Activated T-cell treated with anti-CD3 and anti-CD28 coated beads, Interleukin-2, amount 50 U/mL, for 72 hours (primary cell): ENCODE measurements around the gene CDH5. TPM values are rescaled to one million over a fixed set of nuclear protein-coding genes. Genes with fewer than 3 reads are reported as not detected.

Experiments
- ATAC-seq, 2 donors: fragments of 150-1000 bp; cut with Tn5 transposase; replicated peaks in 1 of 2; 2 replicates each; pipeline ENCODE4 v1.10.0; 2021; ENCODE audit warnings: moderate library complexity in 2 of 2, mild to moderate bottlenecking in 1 of 2
- DNase-seq, 2 donors: peaks; one replicate each; pipeline ENCODE4 v3.0.0; 2021 to 2022; ENCODE audit warnings: mixed read lengths in 1 of 2
- H3K27ac Mint-ChIP-seq: one replicate; pipeline ENCODE4 v1.8.0; 2022; ENCODE audit warnings: mild to moderate bottlenecking, moderate library complexity, mixed read lengths
- H3K27me3 Mint-ChIP-seq: one replicate; pipeline ENCODE4 v1.8.0; 2022; ENCODE audit warnings: low read depth, mixed read lengths
- H3K36me3 Mint-ChIP-seq, 2 donors: one replicate each; pipeline ENCODE4 v1.8.0; 2022; ENCODE audit warnings: mixed read lengths in 2 of 2, mild to moderate bottlenecking in 1 of 2; ENCODE audit not compliant: insufficient read depth in 2 of 2
- H3K4me1 Mint-ChIP-seq: one replicate; pipeline ENCODE4 v1.8.0; 2022; ENCODE audit warnings: low read depth, mixed read lengths
- H3K4me3 Mint-ChIP-seq, 2 donors: one replicate each; pipeline ENCODE4 v1.8.0; 2022; ENCODE audit warnings: mild to moderate bottlenecking in 2 of 2, mixed read lengths in 2 of 2, moderate library complexity in 2 of 2
- H3K9me3 Mint-ChIP-seq, 2 donors: one replicate each; pipeline ENCODE4 v1.8.0; 2022; ENCODE audit warnings: mixed read lengths in 2 of 2
- total RNA-seq, 2 donors: library from RNA; stranded (reverse); gene quantifications; one replicate each; pipeline ENCODE4 v1.2.3, GENCODE V29; 2022

The CDH5 gene
- total RNA-seq, 2 donors from 2014 or later = not detected

DNA sequence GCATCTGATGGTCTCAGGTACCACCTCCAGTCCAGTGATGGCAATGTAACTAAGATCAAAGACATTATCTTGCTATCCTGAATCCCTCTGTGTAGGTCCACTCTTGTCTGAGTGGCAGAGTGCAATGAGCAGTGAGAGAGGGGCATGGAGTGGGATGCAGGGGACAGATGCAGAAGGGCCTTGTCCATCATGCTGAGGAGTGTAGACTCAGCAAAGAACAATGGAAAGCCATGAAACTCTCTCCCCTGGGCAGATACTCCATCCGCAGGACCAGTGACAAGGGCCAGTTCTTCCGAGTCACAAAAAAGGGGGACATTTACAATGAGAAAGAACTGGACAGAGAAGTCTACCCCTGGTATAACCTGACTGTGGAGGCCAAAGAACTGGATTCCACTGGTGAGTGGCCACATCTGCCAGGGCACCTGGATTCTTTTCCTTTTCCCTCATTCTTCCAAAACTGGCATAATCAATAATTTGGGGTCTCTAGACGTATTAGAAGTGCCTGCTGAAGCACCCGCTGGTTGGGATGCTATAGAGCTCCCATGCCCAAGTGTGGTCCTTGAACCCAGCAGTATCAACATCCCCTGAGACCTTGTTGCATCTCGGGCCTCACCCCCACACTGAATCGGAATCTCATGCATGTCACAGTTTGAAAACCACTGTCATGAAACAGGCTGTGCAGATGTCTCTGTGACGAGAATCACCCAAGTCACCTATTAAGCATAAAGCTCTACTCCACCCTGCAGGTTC, 29.5 kb downstream of the CDH5 start:
- no peaks in the 10 kb centered on the region for H3K9me3 Mint-ChIP-seq
- no peak for ATAC-seq

DNA sequence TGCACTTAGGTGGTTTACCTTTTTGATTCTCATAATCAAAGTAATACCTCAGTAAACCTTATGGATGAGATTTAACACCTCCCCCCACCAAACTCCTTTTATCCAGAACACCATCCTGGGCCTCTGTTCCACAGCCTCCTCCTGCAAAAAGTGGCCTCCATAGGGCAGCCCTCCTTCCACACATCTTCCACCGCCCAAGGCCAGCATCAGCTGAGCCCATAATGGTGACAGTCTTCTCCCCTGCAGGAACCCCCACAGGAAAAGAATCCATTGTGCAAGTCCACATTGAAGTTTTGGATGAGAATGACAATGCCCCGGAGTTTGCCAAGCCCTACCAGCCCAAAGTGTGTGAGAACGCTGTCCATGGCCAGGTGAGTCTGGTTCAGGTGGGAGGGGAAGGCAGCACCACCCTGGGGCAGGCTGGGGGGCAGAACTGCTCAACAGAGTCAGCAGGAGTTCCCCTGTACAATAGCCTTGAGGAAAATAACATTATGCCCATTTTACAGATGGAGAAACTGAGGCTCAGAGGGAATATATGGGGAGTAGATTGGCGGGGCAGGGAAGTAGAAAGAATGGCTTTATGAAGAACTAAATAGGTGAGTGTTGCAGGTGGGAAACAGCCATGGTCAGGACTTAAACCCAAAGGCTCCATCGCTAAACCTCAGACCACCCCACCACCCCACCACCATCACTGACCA, 31.4 kb downstream of the CDH5 start:
- ATAC-seq = no peak

More for the DNA sequence above, 29.5 kb downstream of the CDH5 start:
- H3K27me3 Mint-ChIP-seq = no peaks in the 10 kb centered on the region
- no peaks in the 10 kb centered on the region for H3K36me3 Mint-ChIP-seq
- no peak overlapping the region for H3K27ac Mint-ChIP-seq
- no peak overlapping the region for H3K4me3 Mint-ChIP-seq
- H3K4me1 Mint-ChIP-seq = no peaks in the 10 kb centered on the region
- DNase-seq = no peak

DNA sequence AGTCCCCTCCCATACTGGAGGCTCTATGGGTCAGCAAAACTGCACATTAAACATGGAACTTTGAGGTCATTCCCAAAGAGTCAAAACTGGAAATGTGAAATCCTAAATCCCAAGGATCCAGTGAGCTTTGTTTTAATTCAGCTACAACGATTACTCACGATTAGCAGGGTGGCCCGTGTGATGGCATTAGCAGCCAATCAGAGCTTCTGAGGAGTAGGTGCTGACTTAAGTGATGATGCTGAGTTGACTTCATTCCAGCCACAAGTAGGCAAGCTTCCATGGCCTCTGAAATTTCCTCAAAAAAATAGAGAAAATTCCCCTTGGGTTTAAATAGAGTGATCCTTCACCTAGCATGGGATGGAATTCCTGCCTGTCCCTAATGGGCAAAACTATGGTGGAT, 32.5 kb downstream of the CDH5 start:
- no peaks in the 10 kb centered on the region for H3K27me3 Mint-ChIP-seq
- H3K36me3 Mint-ChIP-seq = no peaks in the 10 kb centered on the region
- no peaks in the 10 kb centered on the region for H3K4me1 Mint-ChIP-seq
- H3K27ac Mint-ChIP-seq = no peak overlapping the region
- no peaks in the 10 kb centered on the region for H3K9me3 Mint-ChIP-seq
- H3K4me3 Mint-ChIP-seq = no peak overlapping the region
- DNase-seq = no peak
- ATAC-seq = no peak

More for the DNA sequence above, 31.4 kb downstream of the CDH5 start:
- Mint-ChIP-seq H3K4me1 (no peaks in the 10 kb centered on the region), H3K36me3 (no peaks in the 10 kb centered on the region), H3K27ac (no peak overlapping the region), H3K4me3 (no peak overlapping the region), H3K9me3 (no peaks in the 10 kb centered on the region), H3K27me3 (no peaks in the 10 kb centered on the region)
- DNase-seq = no peak

DNA sequence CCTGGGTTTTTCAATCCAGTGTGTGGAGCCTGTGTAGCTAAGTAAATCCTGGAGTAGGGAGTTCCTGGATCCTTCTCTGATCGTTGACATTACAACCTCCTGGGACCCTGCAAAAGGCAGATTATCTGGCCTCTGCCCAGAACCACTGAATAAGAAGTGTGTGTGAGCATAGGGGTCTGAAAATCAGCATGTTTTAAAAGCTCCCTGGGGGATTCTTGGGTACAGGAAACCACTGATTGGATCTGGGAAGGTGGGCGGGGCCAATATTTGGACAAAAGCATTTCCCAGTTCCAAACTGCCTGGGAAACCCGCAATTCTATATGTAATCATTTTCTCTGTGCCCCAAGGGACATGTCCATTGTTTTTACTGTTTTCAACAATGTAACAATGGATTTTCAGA, 33.4 kb downstream of the CDH5 start:
- ATAC-seq (no peak), DNase-seq (no peak)
- H3K4me3 Mint-ChIP-seq = no peak overlapping the region
- no peaks in the 10 kb centered on the region for H3K36me3 Mint-ChIP-seq
- peaks cover 2% of the 10 kb centered on the region for H3K27me3 Mint-ChIP-seq
- H3K27ac Mint-ChIP-seq = no peak overlapping the region
- H3K4me1 Mint-ChIP-seq = no peaks in the 10 kb centered on the region
- H3K9me3 Mint-ChIP-seq = no peaks in the 10 kb centered on the region

DNA sequence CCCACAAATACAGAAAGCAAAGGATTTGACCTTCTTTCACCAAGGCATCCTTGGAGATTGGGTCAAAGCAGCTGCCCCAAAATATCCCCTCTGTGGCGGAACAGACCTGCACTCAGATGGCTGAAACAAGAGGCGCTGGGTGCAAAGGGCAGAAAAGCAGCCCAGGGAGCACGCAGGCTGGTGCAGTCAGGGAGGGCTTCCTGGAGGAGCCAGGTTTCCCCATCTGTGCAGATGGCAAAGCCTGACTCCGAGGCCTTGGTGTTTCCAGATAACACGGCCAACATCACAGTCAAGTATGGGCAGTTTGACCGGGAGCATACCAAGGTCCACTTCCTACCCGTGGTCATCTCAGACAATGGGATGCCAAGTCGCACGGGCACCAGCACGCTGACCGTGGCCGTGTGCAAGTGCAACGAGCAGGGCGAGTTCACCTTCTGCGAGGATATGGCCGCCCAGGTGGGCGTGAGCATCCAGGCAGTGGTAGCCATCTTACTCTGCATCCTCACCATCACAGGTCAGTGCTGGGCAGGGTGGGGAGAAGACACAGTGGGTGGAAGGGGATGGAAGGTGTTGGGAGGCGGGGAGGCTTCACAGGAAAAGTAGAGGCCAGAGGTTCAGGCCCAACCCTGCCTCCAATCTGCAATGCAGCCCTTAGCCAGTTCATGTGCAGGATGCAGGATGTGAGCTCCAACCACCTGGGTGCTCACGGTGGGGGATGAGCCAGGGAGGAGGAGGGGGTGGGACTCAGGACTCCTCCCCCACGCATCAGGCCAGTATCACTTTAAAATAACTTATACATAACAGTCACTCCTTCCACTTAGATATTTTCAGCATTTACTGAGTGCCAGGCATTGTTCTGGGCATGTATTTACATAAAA, 34.3 kb downstream of the CDH5 start:
- H3K27me3 Mint-ChIP-seq = peaks cover 10% of the 10 kb centered on the region
- no peaks in the 10 kb centered on the region for H3K4me1 Mint-ChIP-seq
- DNase-seq = no peak
- H3K27ac Mint-ChIP-seq = no peak overlapping the region
- ATAC-seq = no peak
- no peaks in the 10 kb centered on the region for H3K36me3 Mint-ChIP-seq
- no peak overlapping the region for H3K4me3 Mint-ChIP-seq
- H3K9me3 Mint-ChIP-seq = no peaks in the 10 kb centered on the region

DNA sequence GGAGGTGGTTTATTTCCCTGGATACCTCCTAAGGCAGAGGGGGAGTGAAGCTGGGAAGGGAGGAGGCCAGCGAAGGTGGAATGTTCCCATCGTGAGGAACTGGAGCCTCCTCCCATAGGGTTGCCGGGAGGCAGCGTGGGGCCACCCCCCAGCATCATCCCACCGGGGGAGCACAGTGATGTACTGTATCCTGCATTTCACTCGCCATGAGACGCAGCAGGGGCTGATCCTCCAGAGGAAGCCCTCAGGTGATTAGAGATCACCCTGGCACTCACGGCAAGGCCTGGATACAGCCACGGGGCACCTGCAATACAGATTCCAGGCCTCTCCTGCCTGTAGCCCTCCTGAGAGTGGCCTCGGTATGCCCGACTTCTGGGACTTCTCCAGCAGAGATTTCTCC, 35.1 kb downstream of the CDH5 start:
- no peak overlapping the region for H3K4me3 Mint-ChIP-seq
- DNase-seq (no peak), ATAC-seq (no peak)
- H3K36me3 Mint-ChIP-seq = no peaks in the 10 kb centered on the region
- H3K27ac Mint-ChIP-seq = no peak overlapping the region
- no peaks in the 10 kb centered on the region for H3K9me3 Mint-ChIP-seq
- peaks cover 17% of the 10 kb centered on the region for H3K27me3 Mint-ChIP-seq
- H3K4me1 Mint-ChIP-seq = no peaks in the 10 kb centered on the region

DNA sequence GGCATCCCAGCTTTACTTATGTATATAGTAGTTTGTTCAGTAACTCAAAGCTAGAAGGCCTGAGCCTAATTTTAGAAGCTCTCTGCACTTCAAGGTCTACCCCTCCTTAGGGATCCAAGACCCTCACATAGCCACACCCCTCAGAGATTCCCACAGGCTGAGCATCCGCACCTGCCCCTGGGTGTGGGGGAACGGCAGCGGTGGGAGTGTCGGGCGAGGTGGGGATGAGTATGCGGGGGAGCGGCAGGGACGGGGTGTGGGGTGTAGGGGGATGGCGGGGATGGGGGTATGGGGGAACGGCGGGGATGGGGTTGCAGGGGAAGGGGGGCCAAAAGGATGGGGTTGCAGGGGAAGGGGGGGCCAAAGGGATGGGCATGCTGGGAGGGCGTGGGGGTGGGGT, 35.7 kb downstream of the CDH5 start:
- Mint-ChIP-seq H3K27ac (no peak overlapping the region), H3K9me3 (no peaks in the 10 kb centered on the region), H3K4me3 (no peak overlapping the region), H3K27me3 (peaks cover 17% of the 10 kb centered on the region), H3K4me1 (peaks cover 4% of the 10 kb centered on the region), H3K36me3 (no peaks in the 10 kb centered on the region)
- DNase-seq = no peak
- ATAC-seq = no peak

DNA sequence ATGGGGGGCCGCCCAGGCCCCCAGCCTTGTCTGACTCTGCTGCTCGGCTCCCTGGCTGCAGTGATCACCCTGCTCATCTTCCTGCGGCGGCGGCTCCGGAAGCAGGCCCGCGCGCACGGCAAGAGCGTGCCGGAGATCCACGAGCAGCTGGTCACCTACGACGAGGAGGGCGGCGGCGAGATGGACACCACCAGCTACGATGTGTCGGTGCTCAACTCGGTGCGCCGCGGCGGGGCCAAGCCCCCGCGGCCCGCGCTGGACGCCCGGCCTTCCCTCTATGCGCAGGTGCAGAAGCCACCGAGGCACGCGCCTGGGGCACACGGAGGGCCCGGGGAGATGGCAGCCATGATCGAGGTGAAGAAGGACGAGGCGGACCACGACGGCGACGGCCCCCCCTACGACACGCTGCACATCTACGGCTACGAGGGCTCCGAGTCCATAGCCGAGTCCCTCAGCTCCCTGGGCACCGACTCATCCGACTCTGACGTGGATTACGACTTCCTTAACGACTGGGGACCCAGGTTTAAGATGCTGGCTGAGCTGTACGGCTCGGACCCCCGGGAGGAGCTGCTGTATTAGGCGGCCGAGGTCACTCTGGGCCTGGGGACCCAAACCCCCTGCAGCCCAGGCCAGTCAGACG, 36.2 kb downstream of the CDH5 start:
- H3K9me3 Mint-ChIP-seq = no peaks in the 10 kb centered on the region
- DNase-seq (no peak), ATAC-seq (no peak)
- H3K27ac Mint-ChIP-seq = no peak overlapping the region
- peaks cover 7% of the 10 kb centered on the region for H3K4me1 Mint-ChIP-seq
- no peak overlapping the region for H3K4me3 Mint-ChIP-seq
- H3K36me3 Mint-ChIP-seq = no peaks in the 10 kb centered on the region
- H3K27me3 Mint-ChIP-seq = peaks cover 17% of the 10 kb centered on the region

DNA sequence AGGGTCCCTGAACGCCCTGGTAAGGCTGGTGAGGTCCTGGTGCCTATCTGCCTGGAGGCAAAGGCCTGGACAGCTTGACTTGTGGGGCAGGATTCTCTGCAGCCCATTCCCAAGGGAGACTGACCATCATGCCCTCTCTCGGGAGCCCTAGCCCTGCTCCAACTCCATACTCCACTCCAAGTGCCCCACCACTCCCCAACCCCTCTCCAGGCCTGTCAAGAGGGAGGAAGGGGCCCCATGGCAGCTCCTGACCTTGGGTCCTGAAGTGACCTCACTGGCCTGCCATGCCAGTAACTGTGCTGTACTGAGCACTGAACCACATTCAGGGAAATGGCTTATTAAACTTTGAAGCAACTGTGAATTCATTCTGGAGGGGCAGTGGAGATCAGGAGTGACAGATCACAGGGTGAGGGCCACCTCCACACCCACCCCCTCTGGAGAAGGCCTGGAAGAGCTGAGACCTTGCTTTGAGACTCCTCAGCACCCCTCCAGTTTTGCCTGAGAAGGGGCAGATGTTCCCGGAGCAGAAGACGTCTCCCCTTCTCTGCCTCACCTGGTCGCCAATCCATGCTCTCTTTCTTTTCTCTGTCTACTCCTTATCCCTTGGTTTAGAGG, 37.1 kb downstream of the CDH5 start:
- Mint-ChIP-seq H3K27ac (no peak overlapping the region), H3K27me3 (peaks cover 17% of the 10 kb centered on the region), H3K9me3 (no peaks in the 10 kb centered on the region), H3K36me3 (no peaks in the 10 kb centered on the region), H3K4me1 (peaks cover 16% of the 10 kb centered on the region), H3K4me3 (no peak overlapping the region)
- ATAC-seq (no peak), DNase-seq (no peak)

DNA sequence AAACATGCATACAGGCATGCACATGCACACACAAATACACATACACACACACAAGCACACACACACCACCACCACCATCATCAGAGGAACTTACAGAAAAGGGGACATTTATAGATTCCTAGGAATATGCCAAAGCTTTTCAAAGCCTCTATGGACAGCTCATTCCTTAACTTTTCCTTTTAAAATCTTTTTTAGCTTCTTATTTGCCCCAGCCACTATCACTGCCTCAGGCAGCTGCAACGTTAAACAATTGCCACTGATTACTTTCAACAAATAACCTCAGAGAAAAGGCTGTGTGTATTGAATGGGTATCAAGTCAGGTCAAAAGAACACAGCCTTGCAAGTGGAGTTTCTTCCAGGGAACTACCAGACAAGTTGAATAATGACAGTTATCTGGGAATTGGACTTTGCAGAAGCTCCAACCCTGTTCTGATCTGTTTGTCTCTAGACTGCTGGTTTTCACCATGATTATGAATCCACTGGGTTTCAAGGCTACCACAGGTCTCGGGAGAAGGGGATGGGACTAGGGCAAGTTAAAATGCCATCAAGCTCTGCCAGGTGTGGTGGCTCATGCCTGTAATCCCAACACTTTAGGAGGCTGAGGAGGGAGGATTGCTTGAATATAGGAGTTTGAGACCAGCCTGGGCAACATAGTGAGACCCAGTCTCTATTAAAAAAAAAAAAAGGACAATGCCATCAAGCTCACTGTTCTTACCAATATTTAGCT, 38.7 kb downstream of the CDH5 start:
- H3K27me3 Mint-ChIP-seq = peaks cover 17% of the 10 kb centered on the region
- H3K4me3 Mint-ChIP-seq = no peak overlapping the region
- DNase-seq (no peak), ATAC-seq (no peak)
- H3K9me3 Mint-ChIP-seq = no peaks in the 10 kb centered on the region
- no peaks in the 10 kb centered on the region for H3K36me3 Mint-ChIP-seq
- no peak overlapping the region for H3K27ac Mint-ChIP-seq
- H3K4me1 Mint-ChIP-seq = peaks cover 23% of the 10 kb centered on the region

DNA sequence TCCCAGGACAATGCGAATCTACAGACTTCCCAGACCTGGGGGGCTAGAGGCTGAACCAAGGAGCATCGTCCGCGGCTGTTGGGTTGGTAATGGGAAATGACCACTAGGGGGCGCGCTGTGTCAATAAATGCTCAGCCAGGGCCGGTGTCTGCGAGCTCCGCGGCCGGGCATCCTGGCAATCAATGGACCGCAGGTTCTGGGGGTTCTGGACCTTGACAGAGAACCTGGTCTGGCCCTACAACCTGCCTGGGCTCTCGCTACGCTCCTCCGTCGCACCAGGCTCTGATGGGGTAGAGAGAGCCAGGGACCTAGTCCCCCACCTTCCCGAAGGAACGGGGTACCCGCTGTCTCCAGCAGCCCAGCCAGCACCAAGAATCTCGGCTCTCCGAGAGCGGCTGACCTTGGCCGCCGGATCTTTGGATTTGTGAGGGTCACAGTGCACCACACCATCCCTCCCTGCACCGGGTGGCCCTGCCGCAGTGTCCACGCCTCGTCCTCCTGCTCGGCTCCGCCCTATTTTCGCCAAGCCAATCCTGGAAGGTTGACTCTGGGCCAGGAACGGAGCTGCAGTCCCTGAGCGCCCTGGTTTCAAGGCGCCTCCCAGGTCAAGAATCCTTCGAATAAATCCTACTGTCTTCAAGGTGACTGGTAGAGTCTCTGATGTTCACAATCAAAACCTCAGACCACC, 40.2 kb downstream of the CDH5 start:
- Mint-ChIP-seq H3K9me3 (peaks cover 0 to 3% of the 10 kb centered on the region in 2 donors), H3K36me3 (peaks cover 3 to 5% of the 10 kb centered on the region in 2 donors), H3K27ac (peak overlapping the region; percentile 40), H3K4me3 (peak overlapping the region; percentile 88 to 95), H3K27me3 (peaks cover 17% of the 10 kb centered on the region), H3K4me1 (peaks cover 23% of the 10 kb centered on the region)
- peak; percentile 87 to 92 for DNase-seq
- ATAC-seq = peak; percentile 86 to 88
